GM18520 (cell line): ENCODE results near the gene CINP.
"Not testable (repeated sequence)": the region's sequence is repeated elsewhere in the genome, so short reads cannot be mapped to it uniquely, and the experiment has no call there.

Experiments
- ATAC-seq: cut with Tn5 transposase; IDR thresholded peaks from one replicate; pipeline ENCODE4 v1.9.1; 2021; ENCODE audit not compliant: unreplicated experiment

CINP gene

GRCh38 chr14:102356280-102356679 lies 6.4 kb downstream of the CINP start:
- ATAC-seq, result no peak

GRCh38 chr14:102353126-102353619 lies 9.5 kb downstream of the CINP start:
- no peak for ATAC-seq

DNA sequence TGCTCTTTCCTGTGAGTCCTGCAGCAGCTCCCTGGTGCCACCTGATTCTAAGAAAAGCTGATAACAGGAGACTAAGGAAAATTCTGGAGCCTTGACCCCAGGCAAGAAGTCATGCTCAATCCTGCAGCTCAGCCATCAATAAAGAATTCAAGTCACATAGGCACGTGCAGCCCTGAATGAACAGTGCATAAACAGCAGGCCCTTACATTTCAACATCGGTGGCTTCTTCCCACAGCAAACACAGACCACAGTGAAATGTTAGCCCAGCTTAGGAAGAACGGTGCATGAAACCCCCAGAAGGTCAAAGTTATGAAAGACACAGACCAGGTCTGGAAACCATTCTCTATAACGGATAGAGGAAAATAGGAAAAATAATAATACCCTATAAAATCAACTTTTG lies 10.5 kb downstream of the CINP start:
- ATAC-seq, result no peak

- ATAC-seq, result not testable (repeated sequence)
Observed at GRCh38 chr14:102351593-102351992, 11.1 kb downstream of the CINP start.

- ATAC-seq, result no peak
Observed at GRCh38 chr14:102351023-102351422, 11.7 kb downstream of the CINP start.

- ATAC-seq, result no peak
Observed at GRCh38 chr14:102348376-102348775, 14.3 kb downstream of the CINP start.

DNA sequence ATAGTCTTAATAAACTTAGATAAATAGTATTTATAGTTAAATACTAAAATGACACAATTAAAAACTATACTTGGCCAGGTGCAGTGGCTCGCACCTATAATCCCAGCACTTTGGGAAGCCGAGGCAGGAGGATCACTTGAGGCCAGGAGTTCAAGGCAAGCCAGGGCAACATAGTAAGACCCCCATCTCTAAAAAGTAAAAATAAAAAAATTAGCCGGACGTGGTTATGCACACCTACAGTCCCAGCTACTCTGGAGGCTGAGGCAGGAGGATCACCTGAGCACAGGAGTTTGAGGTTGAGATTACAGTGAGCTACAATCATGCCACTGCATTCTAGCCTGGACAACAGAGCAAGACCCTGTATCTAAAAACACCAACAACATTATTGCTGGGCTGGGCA lies 16.0 kb downstream of the CINP start:
- ATAC-seq, result no peak

GRCh38 chr14:102345232-102345631 lies 17.5 kb downstream of the CINP start:
- no peak for ATAC-seq

GRCh38 chr14:102344485-102344884 lies 18.2 kb downstream of the CINP start:
- ATAC-seq, result no peak

DNA sequence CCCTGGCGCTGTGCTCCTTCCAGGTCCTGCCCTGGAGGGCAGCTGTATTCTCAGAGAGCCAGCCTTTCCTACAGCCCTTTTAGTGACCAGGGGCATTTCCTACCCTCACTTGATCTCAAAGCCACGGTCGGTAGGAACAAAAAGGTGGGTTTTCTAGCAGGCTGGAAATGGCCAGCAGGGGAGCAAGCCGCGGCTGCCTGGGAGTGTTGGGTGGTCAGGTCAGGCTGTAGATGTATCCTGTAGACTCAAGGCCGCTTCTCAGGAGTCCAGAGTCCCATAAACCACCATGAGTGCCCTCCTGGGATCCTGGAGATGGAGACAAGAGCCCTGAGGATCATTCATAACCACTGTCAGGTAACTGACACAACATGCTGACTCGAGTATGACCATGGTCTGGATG lies 18.6 kb downstream of the CINP start:
- no peak for ATAC-seq

GRCh38 chr14:102342238-102342637 lies 20.5 kb downstream of the CINP start:
- no peak for ATAC-seq

DNA sequence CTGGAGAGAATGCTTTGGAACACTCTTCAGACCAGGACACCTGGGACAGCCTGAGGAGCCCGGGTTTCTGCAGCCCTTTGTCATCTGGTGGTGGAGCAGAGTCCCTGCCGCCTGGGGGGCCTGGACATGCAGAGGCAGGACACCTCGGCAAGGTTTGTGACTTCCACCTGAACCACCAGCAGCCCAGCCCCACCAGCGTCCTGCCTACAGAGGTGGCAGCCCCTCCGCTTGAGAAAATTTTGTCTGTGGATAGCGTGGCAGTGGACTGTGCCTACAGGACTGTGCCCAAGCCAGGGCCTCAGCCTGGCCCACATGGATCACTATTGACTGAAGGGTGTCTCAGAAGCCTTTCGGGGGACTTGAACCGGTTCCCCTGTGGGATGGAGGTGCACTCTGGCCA lies 21.1 kb downstream of the CINP start:
- no peak for ATAC-seq

DNA sequence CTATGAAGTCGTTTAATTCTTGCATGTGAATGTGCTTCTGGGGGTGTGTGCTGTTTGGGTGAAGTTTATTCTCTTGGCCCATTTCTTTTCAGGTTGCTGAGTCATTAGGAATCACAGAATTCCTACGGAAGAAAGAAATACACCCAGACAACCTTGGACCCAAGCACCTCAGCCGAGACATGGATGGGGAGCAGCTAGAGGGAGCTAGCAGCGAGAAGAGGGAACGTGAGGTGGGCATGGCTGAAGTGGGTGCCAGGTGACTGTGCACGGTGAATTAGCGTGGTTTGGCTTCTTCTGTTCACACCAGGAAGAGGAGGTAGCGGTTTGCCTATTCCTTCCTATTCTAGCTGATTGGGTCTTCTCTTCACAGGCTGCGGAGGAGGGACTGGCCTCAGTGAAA lies 24.0 kb downstream of the CINP start:
- no peak for ATAC-seq

- ATAC-seq, result no peak
Observed at GRCh38 chr14:102335163-102335562, 27.5 kb downstream of the CINP start.

DNA sequence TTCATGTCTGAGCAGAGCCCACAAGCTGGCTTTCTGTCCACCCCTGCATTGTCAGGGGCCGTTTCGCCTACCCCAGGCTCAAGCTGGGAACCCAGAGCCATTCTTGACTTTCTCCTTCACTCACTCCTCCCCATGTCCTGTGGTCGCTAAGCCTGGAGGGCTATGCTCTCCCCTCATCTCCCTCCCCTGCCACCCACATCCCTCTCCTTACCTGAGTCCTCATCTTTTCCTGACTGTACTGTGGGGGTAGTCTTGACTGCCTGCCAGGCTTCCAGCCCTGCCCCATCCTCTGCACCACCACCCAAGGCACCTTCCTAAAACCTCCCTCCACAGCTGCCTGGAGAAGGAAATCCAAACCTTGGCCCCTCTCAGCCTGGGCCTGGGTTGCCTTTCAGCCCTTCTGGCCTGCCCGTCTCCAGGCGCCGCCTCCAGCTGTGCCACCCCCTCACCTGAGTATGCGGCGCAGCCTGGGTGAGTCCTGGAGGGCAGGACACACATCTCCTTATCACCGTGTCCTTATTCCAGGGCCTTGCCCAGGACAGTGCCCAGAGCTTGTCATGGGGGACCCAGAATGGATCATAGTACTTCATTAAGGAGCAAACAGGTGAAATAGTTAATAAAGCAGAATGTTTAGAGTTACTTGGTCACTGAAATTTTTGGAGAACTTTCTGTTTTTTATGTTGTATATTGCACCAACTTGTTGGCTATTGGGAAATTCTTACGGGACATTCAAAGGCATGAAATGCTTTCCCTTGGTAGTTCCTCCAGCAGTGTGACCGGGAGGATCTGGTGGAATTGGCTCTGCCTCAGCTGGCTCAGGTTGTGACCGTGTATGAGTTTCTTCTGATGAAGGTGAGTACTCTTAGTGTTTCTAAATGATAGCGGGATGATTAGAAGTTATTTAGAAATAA lies 28.6 kb downstream of the CINP start:
- ATAC-seq, result no peak

- no peak for ATAC-seq
Observed at GRCh38 chr14:102333390-102333789, 29.3 kb downstream of the CINP start.

DNA sequence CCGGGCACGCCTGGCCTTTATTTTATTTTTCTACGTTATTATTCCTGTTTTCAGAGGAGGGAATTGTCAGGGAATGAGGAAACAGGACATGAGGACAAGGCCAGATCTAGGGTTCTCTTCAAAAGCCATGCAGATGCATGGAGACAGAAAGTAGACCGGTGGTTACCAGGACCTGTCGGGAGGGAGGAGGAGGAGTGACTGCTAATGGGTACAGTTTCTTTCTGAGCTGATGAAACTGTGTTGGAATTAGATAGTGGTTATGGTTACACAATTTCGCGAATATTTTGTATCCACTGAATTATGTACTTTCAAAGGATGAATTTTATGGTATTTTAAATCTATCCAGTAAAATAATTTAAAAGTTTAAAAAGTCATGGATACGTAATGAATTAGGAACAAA lies 31.9 kb downstream of the CINP start:
- no peak for ATAC-seq

DNA sequence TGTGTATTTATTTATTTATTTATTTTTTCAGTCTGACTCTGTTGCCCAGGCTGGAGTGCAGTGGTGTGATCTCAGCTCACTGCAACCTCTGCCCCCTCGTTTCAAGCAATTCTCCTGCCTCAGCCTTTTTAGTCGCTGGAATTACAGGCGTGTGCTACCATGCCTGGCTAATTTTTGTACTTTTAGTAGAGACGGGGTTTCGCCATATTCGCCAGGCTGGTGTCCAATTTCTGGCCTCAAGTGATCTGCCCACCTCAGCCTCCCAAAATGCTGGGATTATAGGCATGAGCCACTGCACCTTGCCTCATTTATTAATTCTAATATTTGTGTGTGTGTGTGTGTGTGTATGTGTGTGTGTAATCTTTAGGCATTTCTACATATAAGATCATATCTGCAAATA lies 33.3 kb downstream of the CINP start:
- not testable (repeated sequence) for ATAC-seq

DNA sequence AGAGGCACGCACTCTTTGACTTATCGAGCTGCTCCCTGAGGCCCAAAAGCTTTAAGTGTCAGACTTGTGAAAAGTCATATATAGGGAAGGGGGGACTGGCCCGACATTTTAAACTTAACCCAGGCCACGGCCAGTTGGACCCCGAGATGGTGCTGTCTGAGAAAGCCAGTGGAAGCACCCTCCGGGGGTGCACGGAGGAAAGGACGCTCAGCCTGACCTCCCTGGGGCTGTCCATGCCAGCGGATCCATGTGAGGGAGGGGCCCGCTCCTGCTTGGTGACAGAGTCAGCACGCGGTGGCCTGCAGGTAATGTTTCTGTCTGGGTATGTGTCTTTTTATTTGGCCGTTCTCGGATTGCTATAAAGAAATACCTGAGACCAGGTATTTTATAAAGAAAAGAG lies 36.1 kb downstream of the CINP start:
- no peak for ATAC-seq

DNA sequence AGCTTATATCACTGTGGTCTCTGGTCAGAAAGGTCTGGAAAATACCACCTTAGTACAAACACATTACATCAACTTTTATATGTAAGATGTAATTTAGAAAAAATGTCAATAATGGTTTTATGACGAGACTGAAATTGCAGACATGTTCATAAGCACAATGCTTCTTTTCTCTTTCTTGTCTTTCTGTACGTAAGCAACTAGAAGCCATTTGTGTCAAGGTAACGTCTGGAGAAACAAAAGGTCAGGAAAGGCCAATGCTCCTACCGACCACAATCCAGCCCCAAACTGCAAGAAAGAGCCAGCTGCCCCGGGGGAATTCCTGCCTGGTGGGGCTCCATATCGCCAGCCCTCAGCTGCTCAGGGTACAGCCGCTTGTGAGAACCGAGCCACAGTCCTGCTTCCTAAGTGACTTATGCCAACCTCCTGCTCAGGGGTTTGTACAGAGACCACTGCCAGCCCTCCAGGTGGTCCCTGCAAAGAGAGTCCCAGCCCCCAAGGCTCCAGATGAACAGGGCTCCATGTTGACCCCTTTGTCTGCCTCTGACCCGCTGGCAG lies 36.8 kb downstream of the CINP start:
- ATAC-seq, result no peak

- no peak for ATAC-seq
Observed at GRCh38 chr14:102323102-102323501, 39.6 kb downstream of the CINP start.
